NCI-H748 treated with DMSO at 0.1 percent for 48 hours (cell line): Measurements from ENCODE around the gene CLPTM1.
A peak's percentile ranks its signal among the peaks of the same experiment; 100 is the strongest.
"Not testable (repeated sequence)": the region's sequence is repeated elsewhere in the genome, so short reads cannot be mapped to it uniquely, and the experiment has no call there.

Source experiments
- DNase-seq: peaks from one replicate; lab custom pipeline; 2025; lab: John Stamatoyannopoulos, UW

The CLPTM1 gene

GRCh38 chr19:44954649-44955504, at the start of gene CLPTM1:
CLPTM1 (plus strand) TSS chr19:44955380; CDS start chr19:44955396, 16 bp downstream.
- peak; percentile 97 for DNase-seq

GRCh38 chr19:44905437-44906160, 49.6 kb upstream of the CLPTM1 start, which contains the start of gene APOE:
APOE (plus strand) TSS chr19:44905796; CDS start chr19:44906625, 829 bp downstream.
- DNase-seq = no peak

GRCh38 chr19:44907613-44908012, 47.6 kb upstream of the CLPTM1 start:
- no peak for DNase-seq

DNA sequence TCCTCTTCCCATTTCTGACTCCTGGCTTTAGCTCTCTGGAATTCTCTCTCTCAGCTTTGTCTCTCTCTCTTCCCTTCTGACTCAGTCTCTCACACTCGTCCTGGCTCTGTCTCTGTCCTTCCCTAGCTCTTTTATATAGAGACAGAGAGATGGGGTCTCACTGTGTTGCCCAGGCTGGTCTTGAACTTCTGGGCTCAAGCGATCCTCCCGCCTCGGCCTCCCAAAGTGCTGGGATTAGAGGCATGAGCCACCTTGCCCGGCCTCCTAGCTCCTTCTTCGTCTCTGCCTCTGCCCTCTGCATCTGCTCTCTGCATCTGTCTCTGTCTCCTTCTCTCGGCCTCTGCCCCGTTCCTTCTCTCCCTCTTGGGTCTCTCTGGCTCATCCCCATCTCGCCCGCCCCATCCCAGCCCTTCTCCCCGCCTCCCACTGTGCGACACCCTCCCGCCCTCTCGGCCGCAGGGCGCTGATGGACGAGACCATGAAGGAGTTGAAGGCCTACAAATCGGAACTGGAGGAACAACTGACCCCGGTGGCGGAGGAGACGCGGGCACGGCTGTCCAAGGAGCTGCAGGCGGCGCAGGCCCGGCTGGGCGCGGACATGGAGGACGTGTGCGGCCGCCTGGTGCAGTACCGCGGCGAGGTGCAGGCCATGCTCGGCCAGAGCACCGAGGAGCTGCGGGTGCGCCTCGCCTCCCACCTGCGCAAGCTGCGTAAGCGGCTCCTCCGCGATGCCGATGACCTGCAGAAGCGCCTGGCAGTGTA, 46.9 kb upstream of the CLPTM1 start:
- no peak for DNase-seq

DNA sequence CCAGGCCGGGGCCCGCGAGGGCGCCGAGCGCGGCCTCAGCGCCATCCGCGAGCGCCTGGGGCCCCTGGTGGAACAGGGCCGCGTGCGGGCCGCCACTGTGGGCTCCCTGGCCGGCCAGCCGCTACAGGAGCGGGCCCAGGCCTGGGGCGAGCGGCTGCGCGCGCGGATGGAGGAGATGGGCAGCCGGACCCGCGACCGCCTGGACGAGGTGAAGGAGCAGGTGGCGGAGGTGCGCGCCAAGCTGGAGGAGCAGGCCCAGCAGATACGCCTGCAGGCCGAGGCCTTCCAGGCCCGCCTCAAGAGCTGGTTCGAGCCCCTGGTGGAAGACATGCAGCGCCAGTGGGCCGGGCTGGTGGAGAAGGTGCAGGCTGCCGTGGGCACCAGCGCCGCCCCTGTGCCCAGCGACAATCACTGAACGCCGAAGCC, 46.3 kb upstream of the CLPTM1 start:
- DNase-seq = no peak

DNA sequence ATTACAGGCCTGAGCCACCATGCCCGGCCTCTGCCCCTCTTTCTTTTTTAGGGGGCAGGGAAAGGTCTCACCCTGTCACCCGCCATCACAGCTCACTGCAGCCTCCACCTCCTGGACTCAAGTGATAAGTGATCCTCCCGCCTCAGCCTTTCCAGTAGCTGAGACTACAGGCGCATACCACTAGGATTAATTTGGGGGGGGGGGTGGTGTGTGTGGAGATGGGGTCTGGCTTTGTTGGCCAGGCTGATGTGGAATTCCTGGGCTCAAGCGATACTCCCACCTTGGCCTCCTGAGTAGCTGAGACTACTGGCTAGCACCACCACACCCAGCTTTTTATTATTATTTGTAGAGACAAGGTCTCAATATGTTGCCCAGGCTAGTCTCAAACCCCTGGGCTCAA, 45.4 kb upstream of the CLPTM1 start:
- no peak for DNase-seq

DNA sequence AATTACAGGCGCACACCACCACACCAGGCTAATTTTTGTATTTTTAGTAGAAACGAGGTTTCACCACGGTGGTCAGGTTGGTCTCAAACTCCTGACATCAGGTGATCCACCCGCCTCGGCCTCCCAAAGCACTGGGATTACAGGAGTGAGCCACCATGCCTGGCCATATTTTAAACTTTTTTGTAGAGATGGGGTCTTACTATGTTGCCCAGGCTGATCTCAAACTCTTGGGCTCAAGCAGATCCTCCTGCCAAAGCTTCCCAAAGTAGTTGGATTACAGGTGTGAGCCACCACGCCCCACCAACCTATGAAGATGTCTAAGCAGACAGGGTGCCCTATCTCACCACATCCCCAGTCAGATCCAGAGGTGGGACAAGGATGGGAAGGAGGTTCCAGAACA, 43.3 kb upstream of the CLPTM1 start:
- DNase-seq = not testable (repeated sequence)

DNA sequence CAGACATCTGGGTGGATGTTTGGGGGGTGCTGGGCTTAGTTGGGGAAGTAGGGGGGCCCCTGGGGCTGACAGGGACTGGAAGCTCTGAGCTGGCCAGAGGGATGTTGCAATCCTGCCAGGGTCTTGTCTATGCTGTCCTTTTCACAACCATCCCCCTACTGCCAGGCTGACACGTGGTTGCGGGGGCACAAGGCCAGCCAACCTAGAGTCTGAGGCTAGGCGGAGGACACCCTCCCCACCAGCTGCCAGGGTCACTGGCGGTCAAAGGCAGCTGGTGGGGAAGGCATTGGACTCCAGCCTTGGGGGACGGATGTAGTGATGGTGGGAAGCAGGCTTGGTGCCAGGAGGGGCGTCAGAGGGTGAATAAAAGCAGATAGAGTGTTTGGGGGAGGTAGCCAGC, 42.3 kb upstream of the CLPTM1 start:
- no peak for DNase-seq

DNA sequence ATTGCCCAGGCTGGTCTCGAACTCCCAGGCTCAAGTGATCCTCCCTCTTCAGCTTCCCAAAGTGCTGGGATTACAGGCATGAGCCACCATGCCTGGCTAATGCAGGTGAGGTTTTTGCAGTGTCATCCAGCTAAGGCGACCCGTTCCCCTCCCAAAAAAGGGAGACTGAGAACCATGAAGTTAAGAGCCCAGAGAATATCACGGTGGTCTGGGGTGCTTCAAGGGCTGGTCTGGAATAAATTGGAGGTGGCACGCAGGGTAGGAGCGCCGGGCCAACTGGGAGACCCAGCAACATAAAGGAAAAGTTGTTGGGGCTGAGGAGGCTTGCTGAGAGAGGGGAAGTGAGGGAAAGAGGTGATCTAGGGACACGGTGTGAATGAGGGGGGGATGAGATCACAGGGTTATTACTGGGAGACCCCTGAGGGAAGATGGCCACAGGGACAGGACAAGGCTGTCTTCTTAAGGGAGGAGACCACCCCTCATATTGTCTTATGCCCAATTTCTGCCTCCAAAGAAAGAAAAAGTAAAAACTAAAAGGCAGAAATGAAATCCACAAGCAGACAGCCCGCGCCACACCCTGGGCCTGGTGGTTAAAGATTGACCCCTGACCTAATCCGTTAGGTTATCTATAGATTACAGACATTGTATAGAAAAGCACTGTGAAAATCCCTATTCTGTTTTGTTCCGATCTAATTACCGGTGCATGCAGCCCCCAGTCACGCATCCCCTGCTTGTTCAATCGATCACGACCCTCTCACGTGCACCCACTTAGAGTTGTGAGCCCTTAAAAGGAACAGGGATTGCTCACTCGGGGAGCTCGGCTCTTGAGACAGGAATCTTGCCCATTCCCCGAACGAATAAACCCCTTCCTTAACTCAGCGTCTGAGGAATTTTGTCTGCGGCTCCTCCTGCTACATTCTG, 41.4 kb upstream of the CLPTM1 start:
- DNase-seq = not testable (repeated sequence)

- peak; percentile 73 for DNase-seq
Observed at GRCh38 chr19:44914433-44915206, 40.6 kb upstream of the CLPTM1 start, which contains the start of gene APOC1. APOC1 (plus strand) TSS chr19:44914608; CDS start chr19:44914892, 284 bp downstream.

DNA sequence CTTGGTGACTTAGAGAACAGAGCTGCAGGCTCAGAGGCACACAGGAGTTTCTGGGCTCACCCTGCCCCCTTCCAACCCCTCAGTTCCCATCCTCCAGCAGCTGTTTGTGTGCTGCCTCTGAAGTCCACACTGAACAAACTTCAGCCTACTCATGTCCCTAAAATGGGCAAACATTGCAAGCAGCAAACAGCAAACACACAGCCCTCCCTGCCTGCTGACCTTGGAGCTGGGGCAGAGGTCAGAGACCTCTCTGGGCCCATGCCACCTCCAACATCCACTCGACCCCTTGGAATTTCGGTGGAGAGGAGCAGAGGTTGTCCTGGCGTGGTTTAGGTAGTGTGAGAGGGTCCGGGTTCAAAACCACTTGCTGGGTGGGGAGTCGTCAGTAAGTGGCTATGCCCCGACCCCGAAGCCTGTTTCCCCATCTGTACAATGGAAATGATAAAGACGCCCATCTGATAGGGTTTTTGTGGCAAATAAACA, 30.9 kb upstream of the CLPTM1 start:
- DNase-seq = no peak

DNA sequence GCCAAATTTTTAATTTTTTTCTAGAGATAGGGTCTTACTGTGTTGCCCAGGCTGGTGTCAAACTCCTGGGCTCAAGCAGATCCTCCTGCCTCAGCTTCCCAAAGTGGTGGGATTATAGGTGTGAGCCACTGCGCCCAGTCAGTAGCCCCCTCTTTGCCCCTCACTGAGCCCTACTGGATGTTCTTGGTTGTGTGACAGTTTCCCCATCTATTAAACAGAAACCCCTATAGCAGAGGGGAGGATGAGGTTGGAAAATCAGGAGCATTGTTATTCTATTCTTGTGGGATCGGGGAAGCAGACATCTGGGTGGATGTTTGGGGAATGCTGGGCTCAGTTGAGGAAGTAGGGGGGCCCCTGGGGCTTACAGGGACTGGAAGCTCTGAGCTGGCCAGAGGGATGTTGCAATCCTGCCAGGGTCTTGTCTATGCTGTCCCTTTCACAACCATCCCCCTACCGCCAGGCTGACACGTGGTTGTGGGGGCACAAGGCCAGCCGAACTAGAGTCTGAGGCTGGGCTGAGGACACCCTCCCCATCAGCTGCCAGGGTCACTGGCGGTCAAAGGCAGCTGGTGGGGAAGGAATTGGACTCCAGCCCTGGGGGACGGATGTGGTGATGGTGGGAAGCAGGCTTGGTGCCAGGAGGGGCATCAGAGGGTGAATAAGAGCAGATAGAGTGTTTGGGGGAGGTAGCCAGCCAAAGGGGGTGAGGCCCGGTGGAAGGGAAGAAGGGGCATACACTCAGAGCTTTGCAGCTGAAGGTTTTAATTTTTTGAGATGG, 29.9 kb upstream of the CLPTM1 start:
- DNase-seq = no peak

- DNase-seq = not testable (repeated sequence)
Observed at GRCh38 chr19:44926245-44927077, 28.7 kb upstream of the CLPTM1 start.

GRCh38 chr19:44927746-44928145, 27.4 kb upstream of the CLPTM1 start:
- DNase-seq = no peak

DNA sequence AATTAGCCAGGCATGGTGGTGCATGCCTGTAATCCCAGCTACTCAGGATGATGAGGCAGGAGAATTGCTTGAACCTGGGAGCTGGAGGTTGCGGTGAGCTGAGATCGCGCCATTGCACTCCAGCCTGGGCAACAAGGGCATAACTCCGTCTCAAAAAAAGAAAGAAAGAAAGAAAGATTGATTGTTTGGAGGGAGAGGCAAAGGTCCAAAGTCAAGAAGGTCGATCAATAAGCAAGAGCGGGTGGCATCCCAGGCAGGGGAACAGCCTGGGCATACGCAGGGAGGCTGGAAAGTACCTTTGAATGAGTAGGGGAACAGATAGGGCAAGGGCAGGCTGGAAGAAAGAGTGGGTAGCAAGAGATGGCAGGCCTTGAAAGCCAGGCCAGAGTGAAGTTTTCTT, 25.1 kb upstream of the CLPTM1 start:
- DNase-seq = no peak

DNA sequence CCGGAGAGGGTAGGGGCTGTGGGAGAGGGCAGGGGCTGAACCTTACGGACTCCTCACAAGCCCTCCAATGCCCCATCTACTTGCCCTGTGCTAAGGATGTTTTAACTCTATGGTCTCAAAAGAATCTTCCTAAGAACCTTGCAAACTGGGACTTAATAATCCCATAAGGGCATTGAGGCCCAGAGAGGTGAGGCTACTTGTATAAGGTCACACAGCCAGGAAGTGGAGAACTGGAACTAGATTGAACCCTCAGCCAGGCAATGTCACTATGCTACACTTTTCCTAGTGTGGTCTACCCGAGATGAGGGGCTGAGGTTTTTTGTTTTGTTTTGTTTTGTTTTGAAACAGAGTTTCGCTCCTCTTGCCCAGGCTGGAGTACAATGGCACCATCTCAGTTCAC, 23.6 kb upstream of the CLPTM1 start:
- no peak for DNase-seq

DNA sequence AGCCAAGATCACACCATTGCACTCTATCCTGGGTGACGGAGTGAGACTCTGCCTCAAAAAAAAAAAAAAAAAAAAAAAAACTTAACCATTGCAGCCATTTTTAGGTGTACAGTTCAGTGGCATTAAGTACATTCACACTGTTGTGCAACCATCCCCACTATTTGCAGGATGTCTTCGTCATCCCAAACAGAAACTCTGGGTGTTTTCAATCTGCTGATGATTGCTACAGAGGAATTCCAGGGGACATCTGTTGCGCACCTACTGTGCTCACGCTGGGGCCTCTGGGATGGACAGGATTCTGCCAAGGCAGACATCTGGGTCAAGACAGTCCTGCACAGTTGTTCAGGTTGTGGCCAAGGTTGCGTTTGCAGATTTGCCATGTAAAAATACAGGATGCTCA, 15.5 kb upstream of the CLPTM1 start:
- no peak for DNase-seq

DNA sequence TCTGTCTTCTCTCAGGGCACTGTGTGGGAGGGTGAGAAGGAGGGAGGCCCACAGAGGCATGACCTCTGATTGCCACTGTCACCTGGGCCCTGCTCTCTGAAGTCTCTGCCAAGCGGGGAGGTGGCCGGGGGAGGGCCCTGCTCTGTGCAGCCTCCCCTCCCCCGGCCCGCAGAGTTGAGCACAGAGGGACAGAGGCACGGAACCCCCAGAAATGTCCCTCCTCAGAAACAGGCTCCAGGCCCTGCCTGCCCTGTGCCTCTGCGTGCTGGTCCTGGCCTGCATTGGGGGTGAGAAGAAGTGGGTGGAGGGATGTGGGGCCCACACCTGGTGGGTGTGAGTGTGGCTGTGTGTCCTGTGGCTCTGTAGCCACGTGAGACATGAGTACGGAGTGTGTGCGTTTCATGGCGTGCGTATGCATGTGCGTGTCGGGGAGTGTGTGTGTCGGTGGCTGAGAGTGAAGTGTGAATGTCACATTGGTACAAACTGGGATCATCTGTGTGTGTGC, 13.1 kb upstream of the CLPTM1 start, which contains the start of gene APOC4:
Gene APOC4 (plus strand): TSS at position 171 of the 505 bp plus-strand sequence. CDS start 41 bp downstream, at position 212.
- no peak for DNase-seq
